Colonic mucosa (tissue), 4 donors: ENCODE data around the gene PROSER3. TPM values are rescaled to one million over a fixed set of nuclear protein-coding genes. Genes with fewer than 3 reads are reported as not detected.

Source experiments
- DNase-seq: peaks from one replicate; pipeline ENCODE4 v3.0.0-alpha.2; 2020
- H3K27ac ChIP-seq: fragments of 200-600 bp; one replicate; pipeline ENCODE4 v1.8.0; 2021
- H3K27me3 ChIP-seq: fragments of 200-600 bp; one replicate; pipeline ENCODE4 v1.8.0; 2021
- H3K36me3 ChIP-seq: fragments of 200-600 bp; one replicate; pipeline ENCODE4 v1.8.0; 2021
- H3K4me1 ChIP-seq: fragments of 200-600 bp; one replicate; pipeline ENCODE4 v1.8.0; 2021; ENCODE audit warnings: mild to moderate bottlenecking
- H3K4me3 ChIP-seq: fragments of 200-600 bp; one replicate; pipeline ENCODE4 v1.8.0; 2021
- H3K9ac ChIP-seq, 2 donors: one replicate each; pipeline ENCODE4 v1.7.0; 2013; ENCODE audit warnings: control low read depth in 2 of 2, low read depth in 2 of 2, low read length in 2 of 2
- H3K9me3 ChIP-seq: fragments of 200-600 bp; one replicate; pipeline ENCODE4 v1.8.0; 2021
- intact Hi-C: fragments of 100-400 bp; cut with DNase I; formaldehyde crosslinking; loops from one replicate; pipeline ENCODE4 v1.14.1; 2022
- total RNA-seq, 2 donors: library from RNA; stranded (reverse); fragmentation: NEBNext Ultra II Directional in 1 of 2; extraction: Animal tissue kit (Norgen Biotek cat#: 25700) in 1 of 2; gene quantifications; one replicate each; pipeline ENCODE4 v1.2.1, GENCODE V29; 2021
- TF ChIP-seq, protein P1 (sequence below): fragments of 200-600 bp; IDR thresholded peaks from one replicate; pipeline ENCODE4 v1.8.0; 2022; ENCODE audit warnings: antibody characterized with exemption, mild to moderate bottlenecking
- donor health status: healthy.
- donor health status: DM: no; HTN: no; CAD: no.
- donor health status: DM: no; HTN: no; CAD: no.

Gene PROSER3
- total RNA-seq, 2 donors from 2014 or later, result 17.1 to 26.9 TPM

DNA sequence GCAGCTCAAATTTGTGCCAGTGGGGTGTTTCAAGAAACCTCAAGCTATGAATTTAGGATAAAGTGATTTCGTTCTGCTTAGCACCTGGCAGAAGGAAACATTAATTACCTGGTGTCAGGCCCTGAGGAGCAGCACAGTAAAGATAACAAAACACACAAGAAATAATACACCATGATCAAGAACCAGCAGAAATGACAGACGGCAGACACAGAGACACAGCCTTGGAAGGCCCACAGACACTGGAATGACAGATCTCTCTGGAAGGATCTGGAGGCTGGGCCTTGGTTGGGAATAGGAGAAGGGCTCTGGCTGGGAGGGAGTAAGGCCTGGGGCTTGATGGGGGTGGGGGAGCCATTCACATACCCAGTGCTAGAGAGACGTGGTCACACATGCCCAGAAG, 43.9 kb downstream of the PROSER3 start:
- Histone ChIP-seq H3K4me3 (no peak overlapping the region), H3K27me3 (peaks cover 4% of the 10 kb centered on the region), H3K36me3 (no peaks in the 10 kb centered on the region), H3K9ac (no peak overlapping the region), H3K4me1 (no peaks in the 10 kb centered on the region), H3K9me3 (no peaks in the 10 kb centered on the region), H3K27ac (no peak overlapping the region)
- TF ChIP-seq, protein P1, sequence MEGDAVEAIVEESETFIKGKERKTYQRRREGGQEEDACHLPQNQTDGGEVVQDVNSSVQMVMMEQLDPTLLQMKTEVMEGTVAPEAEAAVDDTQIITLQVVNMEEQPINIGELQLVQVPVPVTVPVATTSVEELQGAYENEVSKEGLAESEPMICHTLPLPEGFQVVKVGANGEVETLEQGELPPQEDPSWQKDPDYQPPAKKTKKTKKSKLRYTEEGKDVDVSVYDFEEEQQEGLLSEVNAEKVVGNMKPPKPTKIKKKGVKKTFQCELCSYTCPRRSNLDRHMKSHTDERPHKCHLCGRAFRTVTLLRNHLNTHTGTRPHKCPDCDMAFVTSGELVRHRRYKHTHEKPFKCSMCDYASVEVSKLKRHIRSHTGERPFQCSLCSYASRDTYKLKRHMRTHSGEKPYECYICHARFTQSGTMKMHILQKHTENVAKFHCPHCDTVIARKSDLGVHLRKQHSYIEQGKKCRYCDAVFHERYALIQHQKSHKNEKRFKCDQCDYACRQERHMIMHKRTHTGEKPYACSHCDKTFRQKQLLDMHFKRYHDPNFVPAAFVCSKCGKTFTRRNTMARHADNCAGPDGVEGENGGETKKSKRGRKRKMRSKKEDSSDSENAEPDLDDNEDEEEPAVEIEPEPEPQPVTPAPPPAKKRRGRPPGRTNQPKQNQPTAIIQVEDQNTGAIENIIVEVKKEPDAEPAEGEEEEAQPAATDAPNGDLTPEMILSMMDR, result no peak
- intact Hi-C loops, result no loop called here
- DNase-seq, result no peak

DNA sequence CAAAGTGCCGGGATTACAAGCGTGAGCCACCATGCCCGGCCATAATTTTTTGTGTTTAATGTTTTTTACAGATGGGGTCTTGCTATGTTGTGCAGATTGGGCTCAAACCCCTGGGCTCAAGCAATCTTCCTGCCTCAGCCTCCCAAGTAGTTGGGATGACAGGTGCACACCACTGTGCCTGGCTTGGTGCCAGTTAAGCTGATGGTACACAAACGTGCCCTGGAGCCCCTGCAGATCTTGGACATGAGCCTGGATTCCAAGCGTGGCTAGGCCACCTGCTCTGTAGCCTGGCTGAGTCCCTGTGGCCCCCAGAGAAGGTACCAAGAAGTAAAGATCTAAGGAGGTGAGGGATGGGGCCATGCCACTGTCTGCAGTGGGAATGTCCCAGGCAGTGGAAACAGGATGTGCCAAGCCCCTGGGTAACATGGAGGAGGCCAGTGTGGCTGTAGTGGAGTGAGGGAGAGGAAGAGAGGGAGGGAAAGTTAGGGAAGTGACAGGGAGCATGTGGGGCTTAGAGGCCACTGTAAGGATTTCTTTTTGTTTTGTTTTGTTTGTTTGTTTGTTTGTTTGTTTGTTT, 47.6 kb downstream of the PROSER3 start:
- no peaks in the 10 kb centered on the region for H3K4me1 ChIP-seq
- no peaks in the 10 kb centered on the region for H3K27me3 ChIP-seq
- no peak for DNase-seq
- intact Hi-C loops, result no loop called here
- H3K9ac ChIP-seq, result no peak overlapping the region
- no peak overlapping the region for H3K4me3 ChIP-seq
- H3K27ac ChIP-seq, result no peak overlapping the region
- no peaks in the 10 kb centered on the region for H3K9me3 ChIP-seq
- TF ChIP-seq, protein P1, result no peak
- no peaks in the 10 kb centered on the region for H3K36me3 ChIP-seq

DNA sequence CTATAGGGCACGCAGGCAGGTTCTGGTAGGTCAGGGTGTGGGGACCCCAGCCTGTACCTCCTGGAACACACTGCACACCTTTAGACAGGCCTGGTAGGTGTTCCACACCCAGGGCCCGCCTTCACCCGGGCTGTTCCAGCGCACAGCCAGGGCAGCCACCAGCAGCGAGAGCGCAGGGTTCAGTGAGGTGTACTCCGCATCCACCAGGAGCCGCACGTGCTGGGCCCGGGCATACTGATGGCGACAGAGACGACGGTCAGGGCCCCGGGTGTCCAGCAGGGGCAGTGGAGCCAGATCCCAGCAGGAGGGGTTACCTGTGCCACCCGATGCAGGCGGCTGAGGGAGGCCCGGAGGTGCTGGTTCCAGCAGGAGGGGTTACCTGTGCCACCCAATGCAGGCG, 48.6 kb downstream of the PROSER3 start:
- intact Hi-C loops, result no loop called here
- no peak for DNase-seq
- H3K4me1 ChIP-seq, result no peaks in the 10 kb centered on the region

DNA sequence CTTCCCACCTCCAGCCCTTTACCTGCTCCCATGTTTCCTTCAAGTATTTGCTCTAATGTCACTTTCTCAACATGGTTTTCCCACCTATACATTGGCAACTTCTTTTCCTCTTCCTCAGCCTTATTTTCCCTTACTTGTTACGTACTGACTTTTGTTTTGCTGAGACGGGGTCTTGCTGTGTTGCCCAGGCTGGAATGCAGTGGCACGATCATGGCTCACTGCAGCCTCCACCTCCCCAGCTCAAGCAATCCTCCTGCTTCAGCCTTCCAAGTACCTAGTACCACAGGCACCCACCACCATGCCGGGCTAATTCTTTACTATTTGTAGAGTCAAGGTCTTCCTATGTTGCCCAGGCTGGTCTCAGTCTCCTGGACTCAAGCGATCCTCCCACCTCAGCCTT, 49.7 kb downstream of the PROSER3 start:
- no peak overlapping the region for H3K4me3 ChIP-seq
- no peak overlapping the region for H3K27ac ChIP-seq
- H3K9me3 ChIP-seq, result no peaks in the 10 kb centered on the region
- no peaks in the 10 kb centered on the region for H3K36me3 ChIP-seq
- no peak for DNase-seq
- no peaks in the 10 kb centered on the region for H3K27me3 ChIP-seq
- TF ChIP-seq, protein P1, result no peak
- intact Hi-C loops, result no loop called here
- H3K4me1 ChIP-seq, result no peaks in the 10 kb centered on the region
- no peak overlapping the region for H3K9ac ChIP-seq

More for the DNA sequence above, 48.6 kb downstream of the PROSER3 start:
- H3K27me3 ChIP-seq, result no peaks in the 10 kb centered on the region
- H3K4me3 ChIP-seq, result no peak overlapping the region
- H3K36me3 ChIP-seq, result no peaks in the 10 kb centered on the region
- no peak overlapping the region for H3K9ac ChIP-seq
- TF ChIP-seq, protein P1, result no peak
- no peaks in the 10 kb centered on the region for H3K9me3 ChIP-seq
- H3K27ac ChIP-seq, result no peak overlapping the region

DNA sequence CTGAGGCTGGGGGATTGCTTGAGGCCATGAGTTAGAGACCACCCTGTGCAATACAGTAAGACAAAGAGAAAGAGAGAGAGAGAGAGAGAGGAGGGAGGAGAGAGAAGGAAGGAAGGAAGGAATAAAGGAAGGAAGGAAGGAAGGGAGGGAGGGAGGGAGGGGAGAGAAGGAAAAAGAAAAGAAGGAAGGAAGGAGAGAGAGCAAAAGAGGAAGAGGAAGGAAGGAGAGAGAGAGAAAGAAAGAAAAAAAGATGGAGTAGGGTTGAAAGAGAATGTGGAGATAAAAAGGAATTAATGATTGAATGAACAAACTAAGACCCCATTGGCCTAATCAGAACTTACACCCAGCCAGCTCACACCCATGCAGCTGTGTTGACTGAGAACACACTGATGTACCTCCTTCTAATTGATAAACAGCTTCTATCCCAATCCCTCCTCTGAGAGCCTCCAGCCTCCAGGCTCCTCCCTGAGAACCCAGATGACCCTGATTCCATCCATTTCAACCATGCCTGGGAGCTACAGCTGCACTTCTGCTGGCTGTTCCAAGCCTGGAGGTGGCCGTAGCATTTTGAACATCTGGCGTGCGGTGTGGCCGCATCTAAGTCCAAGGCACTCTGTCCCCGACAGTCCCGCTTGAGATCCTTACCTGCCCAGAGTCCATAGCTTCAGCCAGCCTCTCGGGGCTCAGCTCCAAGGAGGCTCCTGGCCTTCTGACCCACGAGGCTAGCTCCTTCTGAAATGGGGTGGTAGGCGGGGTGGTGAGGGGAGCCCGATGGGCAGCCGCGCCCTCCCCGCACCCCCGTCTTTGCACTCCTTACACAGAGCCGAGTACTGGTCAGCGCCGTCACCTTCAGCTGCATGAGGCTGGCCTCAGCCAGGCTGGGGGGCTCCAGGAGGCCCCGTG, 53.6 kb downstream of the PROSER3 start:
- no peaks in the 10 kb centered on the region for H3K27me3 ChIP-seq
- no peak for DNase-seq
- no peaks in the 10 kb centered on the region for H3K4me1 ChIP-seq
- H3K4me3 ChIP-seq, result no peak overlapping the region
- intact Hi-C loops, result no loop called here
- H3K9ac ChIP-seq, result no peak overlapping the region
- H3K9me3 ChIP-seq, result no peaks in the 10 kb centered on the region
- H3K27ac ChIP-seq, result no peak overlapping the region
- H3K36me3 ChIP-seq, result no peaks in the 10 kb centered on the region
- TF ChIP-seq, protein P1, result no peak
